K562 (cell line): ENCODE results near the gene PKD1L1. TPM values are rescaled to one million over a fixed set of nuclear protein-coding genes. Genes with fewer than 3 reads are reported as not detected.
"Not testable (repeated sequence)": the region's sequence is repeated elsewhere in the genome, so short reads cannot be mapped to it uniquely, and the experiment has no call there.

ENCODE experiments used
- ATAC-seq: fragments of 200-7000 bp; cut with Tn5 transposase; 3 replicates; pipeline ENCODE4 v1.9.1; 2020; ENCODE audit warnings: moderate library complexity
- BruUV-seq: library from RNA; stranded (reverse); fragments of 400-500 nt; replicated peaks from 2 replicates; lab custom pipeline; 2021; lab: Mats Ljungman, UMichigan
- CTCF ChIA-PET: fragments of 300-600 bp; formaldehyde crosslinking; extraction: SDS; loops from one replicate; lab custom pipeline; 2021; ENCODE audit warnings: low intra/inter-chr PET ratio; lab: Yijun Ruan, JAX
- POLR2A ChIA-PET: fragments of 300-600, 350-650 bp; sonication (Branson Sonifier 250); formaldehyde crosslinking; extraction: SDS; loops from one replicate; lab custom pipeline; 2021; ENCODE audit warnings: antibody characterized with exemption, inconsistent platforms; lab: Yijun Ruan, JAX
- DNase-seq, 4 experiments: peaks; one replicate each; pipeline versions ENCODE4 v3.0.0 to v3.0.0-alpha.2; 2011 to 2018; ENCODE audit warnings: low spot score in 3 of 4, mixed read lengths in 3 of 4; ENCODE audit errors: extremely low read depth in 1 of 4
- FAIRE-seq: peaks from 2 replicates; lab custom pipeline; 2011; peaks lifted over from hg19 to GRCh38; lab: Jason Lieb, UNC
- H2AFZ ChIP-seq: 2 replicates; pipeline ENCODE4 v1.6.0; 2011; ENCODE audit warnings: low read depth, low read length, control low read depth, inconsistent platforms
- H3K27ac ChIP-seq: fragments of 200-600 bp; 3 replicates; pipeline ENCODE4 v1.8.0; 2011; ENCODE audit warnings: low read depth, mild to moderate bottlenecking, control low read depth, inconsistent platforms, low read length, moderate library complexity, mixed read lengths; ENCODE audit errors: extremely low read depth
- H3K27me3 ChIP-seq, 2 experiments: fragments of 300-600 bp in 1 of 2; 2 replicates in 1 of 2; 3 replicates in 1 of 2; pipeline versions ENCODE4 v1.6.0 to v1.8.0; 2011; ENCODE audit warnings: inconsistent platforms in 2 of 2, low read length in 2 of 2, mild to moderate bottlenecking in 1 of 2, mixed read lengths in 1 of 2, moderate library complexity in 1 of 2; ENCODE audit not compliant: control insufficient read depth in 2 of 2, insufficient read depth in 2 of 2
- H3K36me3 ChIP-seq: fragments of 300-600 bp; 3 replicates; pipeline ENCODE4 v1.8.0; 2011; ENCODE audit warnings: mild to moderate bottlenecking, low read length, inconsistent platforms; ENCODE audit not compliant: control insufficient read depth, insufficient read depth
- H3K4me1 ChIP-seq, 2 experiments: fragments of 200-600 bp in 1 of 2; replicated peaks in 1 of 2; 2 replicates in 1 of 2; 3 replicates in 1 of 2; pipeline versions ENCODE4 v1.5.1 to v1.8.0; 2011; ENCODE audit warnings: inconsistent platforms in 2 of 2, low read length in 2 of 2, mild to moderate bottlenecking in 1 of 2, mixed read lengths in 1 of 2, moderate library complexity in 1 of 2; ENCODE audit not compliant: control insufficient read depth in 2 of 2, insufficient read depth in 2 of 2
- H3K4me2 ChIP-seq: 2 replicates; pipeline ENCODE4 v1.6.1; 2011; ENCODE audit warnings: low read length, control low read depth, inconsistent platforms, mixed read lengths; ENCODE audit not compliant: insufficient read depth
- H3K4me3 ChIP-seq: fragments of 200-600 bp; sonication (generic), shearing (Covaris generic); 2 replicates; pipeline ENCODE4 v1.5.1; 2016; ENCODE audit warnings: control low read depth, inconsistent platforms
- H3K79me2 ChIP-seq: fragments of 200-600 bp; 3 replicates; pipeline ENCODE4 v1.8.0; 2011; ENCODE audit warnings: low read length, inconsistent platforms; ENCODE audit not compliant: control insufficient read depth, insufficient read depth
- H3K9ac ChIP-seq, 2 experiments: 2 replicates each; pipeline versions ENCODE4 v1.6.0 to v1.6.1; 2011; ENCODE audit warnings: low read depth in 2 of 2, low read length in 2 of 2, control low read depth in 1 of 2, inconsistent platforms in 1 of 2, mild to moderate bottlenecking in 1 of 2, mixed read lengths in 1 of 2; ENCODE audit not compliant: insufficient read depth in 1 of 2
- H3K9me1 ChIP-seq: one replicate; pipeline ENCODE4 v1.6.0; 2011; ENCODE audit warnings: inconsistent platforms, mild to moderate bottlenecking, low read length, moderate library complexity; ENCODE audit not compliant: control insufficient read depth, insufficient read depth
- H3K9me3 ChIP-seq: replicated peaks from 2 replicates; pipeline ENCODE4 v1.5.1; 2011; ENCODE audit warnings: low read depth, low read length, inconsistent platforms; ENCODE audit not compliant: control insufficient read depth, insufficient read depth
- H4K20me1 ChIP-seq: replicated peaks from 2 replicates; pipeline ENCODE4 v1.6.1; 2011; ENCODE audit warnings: low read length, inconsistent platforms, mixed read lengths; ENCODE audit not compliant: control insufficient read depth, insufficient read depth
- FOSL1 ChIP-seq: fragments of 200-800 bp; sonication (Bioruptor generic); conservative IDR thresholded peaks from 2 replicates; pipeline ENCODE4 v1.6.1; 2016; ENCODE audit warnings: missing genetic modification characterization, missing compliant biosample characterization
- HCFC1 ChIP-seq: IDR thresholded peaks from 2 replicates; pipeline ENCODE4 v1.6.1; 2012; ENCODE audit warnings: low read depth, low read length, improper control_type of control experiment
- KHSRP ChIP-seq: fragments of 450-650 bp; IDR thresholded peaks from 2 replicates; pipeline ENCODE4 v1.6.1; 2017
- NFYB ChIP-seq: IDR thresholded peaks from 2 replicates; pipeline ENCODE4 v1.6.1; 2011; ENCODE audit warnings: mild to moderate bottlenecking, moderate library complexity; ENCODE audit not compliant: insufficient read length; ENCODE audit errors: extremely low read depth
- WGBS: fragments of 100-300 bp; shearing (Covaris generic); methylation state at CpG from one replicate; pipeline ENCODE4 v1.1.6; 2016; ENCODE audit warnings: low coverage, mixed read lengths; ENCODE audit not compliant: insufficient coverage; ENCODE audit errors: missing lambda C conversion rate; 5-methylcytosine and 5-hydroxymethylcytosine counted together
- in situ Hi-C: fragments of 300-500 bp; cut with MboI; formaldehyde crosslinking; loops from 4 replicates; pipeline ENCODE4 v1.15.0; 2018; ENCODE audit warnings: inconsistent platforms, mixed read lengths
- intact Hi-C: fragments of 100-400 bp; cut with micrococcal nuclease; formaldehyde crosslinking; loops from 2 replicates; pipeline ENCODE4 v1.14.2; 2022
- polyA plus RNA-seq, 8 experiments: library from polyadenylated mRNA; depleted of rRNA in 4 of 8; stranded (reverse) in 5 of 8; unstranded in 3 of 8; fragments of >200 nt; fragmentation: Nextera tagmentation in 2 of 8; fragmentation: Illumina TruSeq in 1 of 8; extraction: Ambion mirVana in 2 of 8; extraction: Trizol in 1 of 8; gene quantifications; 2 replicates each; pipeline versions ENCODE4 v1.2.1 to v1.2.3, GENCODE V29; 2011 to 2014; ENCODE audit warnings: inconsistent platforms in 1 of 8, missing spikeins in 1 of 8
- total RNA-seq, 7 experiments: library from RNA; depleted of rRNA in 6 of 7; stranded (reverse); fragments of >200 nt in 6 of 7; fragmentation: Illumina TruSeq in 2 of 7; extraction: Trizol in 2 of 7; gene quantifications; 2 replicates each; pipeline versions ENCODE4 v1.2.1 to v1.2.3, GENCODE V29; 2011 to 2021; ENCODE audit warnings: low replicate concordance in 1 of 7

Gene PKD1L1
- total and polyA plus RNA-seq, 9 of the 15 experiments (the other 6 are each of a cell fraction or from before 2014, with no cell fraction given), result 0.01 to 0.02 TPM; not detected in 7

- ATAC-seq, H3K27me3 ChIP-seq, in situ Hi-C loops, intact Hi-C loops, DNase-seq, H4K20me1 ChIP-seq, H3K9me1 ChIP-seq, H3K4me2 ChIP-seq, FAIRE-seq, CTCF ChIA-PET, BruUV-seq, H3K9ac ChIP-seq, H3K9me3 ChIP-seq, H3K4me3 ChIP-seq, H3K36me3 ChIP-seq, H2AFZ ChIP-seq, H3K27ac ChIP-seq, H3K79me2 ChIP-seq, H3K4me1 ChIP-seq: not testable (repeated sequence)
- TF ChIP-seq NFYB, result peak; percentile 52
- POLR2A ChIA-PET, result interaction anchor here (1.2 kb wide), 1 partner anchor 12 kb away, joined by 3 read pairs; no protein-coding TSS in a partner anchor
- WGBS, result 4% methylated on average over 4 of the region's 5 CpGs
These were observed 196.5 kb downstream of the PKD1L1 start for GRCh38 chr7:47751724-47752123.

GRCh38 chr7:47751043-47751442 lies 197.2 kb downstream of the PKD1L1 start:
- no peak for TF ChIP-seq HCFC1
- no peak for TF ChIP-seq FOSL1 (tag)
- TF ChIP-seq KHSRP, result no peak
- TF ChIP-seq, all 486 proteins: peak for 0
- Histone ChIP-seq H3K27ac (no peak overlapping the region), H3K4me3 (no peak overlapping the region), H3K4me1 (no peaks in the 10 kb centered on the region), H2AFZ (no peak overlapping the region), H3K9me1 (no peaks in the 10 kb centered on the region), H3K9me3 (no peaks in the 10 kb centered on the region), H3K9ac (no peak overlapping the region), H3K36me3 (no peaks in the 10 kb centered on the region), H3K27me3 (peaks cover 0 to 11% of the 10 kb centered on the region in 2 experiments; a peak in 4 of 5 replicates), H3K79me2 (no peaks in the 10 kb centered on the region), H3K4me2 (no peak overlapping the region), H4K20me1 (no peaks in the 10 kb centered on the region)
- in situ Hi-C loops, result no loop called here
- DNase-seq (no peak), FAIRE-seq (no peak), ATAC-seq (no peak)
- ChIA-PET CTCF (no interaction called here), POLR2A (interaction anchor here (1.0 to 1.2 kb wide), 2 partner anchors 12 to 13 kb away, joined by 3 read pairs; no protein-coding TSS in a partner anchor)
- WGBS, result 0% methylated on average over 5 of the region's 5 CpGs
- intact Hi-C loops, result no loop called here
- no TSS peak for BruUV-seq
